A673 (cell line): Measurements from ENCODE around the gene RBFOX1. TPM values are rescaled to one million over a fixed set of nuclear protein-coding genes. Genes with fewer than 3 reads are reported as not detected.

Experiments used
- BruUV-seq: library from RNA; stranded (reverse); fragments of 400-500 nt; replicated peaks from 2 replicates; lab custom pipeline; 2021; lab: Mats Ljungman, UMichigan
- CTCF ChIA-PET: fragments of 300-600 bp; sonication (Branson Sonifier 250); formaldehyde crosslinking; loops from one replicate; lab custom pipeline; 2022; ENCODE audit warnings: antibody characterized with exemption; lab: Charles Lee
- POLR2A ChIA-PET: fragments of 300-600 bp; sonication (Branson Sonifier 250); formaldehyde crosslinking; loops from one replicate; lab custom pipeline; 2022; ENCODE audit warnings: antibody characterized with exemption; ENCODE audit not compliant: low non-redundant PET; lab: Charles Lee
- DNase-seq: peaks from one replicate; pipeline ENCODE4 v3.0.0-alpha.2; 2015; ENCODE audit warnings: low spot score
- H3K27ac ChIP-seq: fragments of 200-600 bp; sonication (generic); 2 replicates; pipeline ENCODE4 v1.5.1; 2016; ENCODE audit warnings: mixed run types, low read depth, mild to moderate bottlenecking, mixed read lengths, antibody characterized with exemption, low read length; ENCODE audit not compliant: poor library complexity, severe bottlenecking
- H3K27me3 ChIP-seq: fragments of 200-600 bp; sonication (generic); replicated peaks from 2 replicates; pipeline ENCODE4 v1.6.1; 2017; ENCODE audit warnings: mixed run types, low read depth, mild to moderate bottlenecking, mixed read lengths, antibody characterized with exemption, low read length; ENCODE audit not compliant: insufficient read depth, poor library complexity
- H3K36me3 ChIP-seq: fragments of 200-600 bp; sonication (generic); 2 replicates; pipeline ENCODE4 v1.6.1; 2016; ENCODE audit warnings: mixed run types, mild to moderate bottlenecking, mixed read lengths, antibody characterized with exemption, low read length; ENCODE audit not compliant: insufficient read depth, poor library complexity, severe bottlenecking
- H3K4me1 ChIP-seq: fragments of 200-600 bp; sonication (generic); 2 replicates; pipeline ENCODE4 v1.6.1; 2017; ENCODE audit warnings: mixed run types, mild to moderate bottlenecking, mixed read lengths, antibody characterized with exemption, low read length; ENCODE audit not compliant: insufficient read depth, poor library complexity, severe bottlenecking
- H3K4me3 ChIP-seq: fragments of 200-600 bp; sonication (generic); 2 replicates; pipeline ENCODE4 v1.5.1; 2016; ENCODE audit warnings: low read depth, mixed run types, mild to moderate bottlenecking, mixed read lengths, low read length; ENCODE audit not compliant: poor library complexity, severe bottlenecking
- H3K9me3 ChIP-seq: fragments of 200-600 bp; sonication (generic); 2 replicates; pipeline ENCODE4 v1.6.1; 2016; ENCODE audit warnings: mixed run types, low read depth, mild to moderate bottlenecking, mixed read lengths, antibody characterized with exemption, low read length; ENCODE audit not compliant: poor library complexity, severe bottlenecking
- EZH2 ChIP-seq: fragments of 200-600 bp; sonication (generic); IDR thresholded peaks from 2 replicates; pipeline ENCODE4 v1.6.1; 2017; ENCODE audit warnings: borderline replicate concordance, low read depth, mild to moderate bottlenecking, mixed read lengths, antibody characterized with exemption, low read length; ENCODE audit not compliant: poor library complexity, severe bottlenecking
- intact Hi-C: fragments of 100-400 bp; cut with micrococcal nuclease; formaldehyde crosslinking; loops from one replicate; pipeline ENCODE4 v1.10.0; 2022; ENCODE audit not compliant: unreplicated experiment
- total RNA-seq: library from RNA; stranded (reverse); gene quantifications from 2 replicates; pipeline ENCODE4 v1.2.3, GENCODE V29; 2021
- TF ChIP-seq, protein P1 (sequence below): fragments of 300-800, 200-600 bp; sonication (generic); conservative IDR thresholded peaks from 2 replicates; pipeline ENCODE4 v1.5.1; 2017; ENCODE audit warnings: low read depth, mild to moderate bottlenecking, antibody characterized with exemption, low read length, moderate library complexity, mixed read lengths

RBFOX1 gene
- total RNA-seq, 1 experiment from 2014 or later = 1.8 TPM

DNA sequence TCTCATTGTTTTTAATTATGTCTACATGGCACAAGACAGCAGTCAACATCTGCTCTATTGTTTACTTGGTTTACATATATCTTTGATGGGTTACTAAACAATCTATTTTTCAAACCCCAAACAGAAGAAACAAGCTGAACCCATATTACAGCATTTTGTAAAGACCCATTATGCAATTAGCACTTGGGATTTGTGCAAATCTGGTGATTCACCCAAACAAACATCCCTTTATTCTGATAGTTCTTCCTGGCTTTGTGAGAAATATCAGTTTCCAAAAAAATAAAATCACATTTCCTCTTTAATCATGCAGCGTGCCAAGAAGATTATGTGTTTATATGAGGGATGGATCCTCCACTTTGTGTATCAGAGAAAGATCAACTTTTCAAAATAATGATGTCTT is 16.8 kb upstream of the RBFOX1 start:
- H3K4me1 ChIP-seq = no peaks in the 10 kb centered on the region
- no TSS peak for BruUV-seq

DNA sequence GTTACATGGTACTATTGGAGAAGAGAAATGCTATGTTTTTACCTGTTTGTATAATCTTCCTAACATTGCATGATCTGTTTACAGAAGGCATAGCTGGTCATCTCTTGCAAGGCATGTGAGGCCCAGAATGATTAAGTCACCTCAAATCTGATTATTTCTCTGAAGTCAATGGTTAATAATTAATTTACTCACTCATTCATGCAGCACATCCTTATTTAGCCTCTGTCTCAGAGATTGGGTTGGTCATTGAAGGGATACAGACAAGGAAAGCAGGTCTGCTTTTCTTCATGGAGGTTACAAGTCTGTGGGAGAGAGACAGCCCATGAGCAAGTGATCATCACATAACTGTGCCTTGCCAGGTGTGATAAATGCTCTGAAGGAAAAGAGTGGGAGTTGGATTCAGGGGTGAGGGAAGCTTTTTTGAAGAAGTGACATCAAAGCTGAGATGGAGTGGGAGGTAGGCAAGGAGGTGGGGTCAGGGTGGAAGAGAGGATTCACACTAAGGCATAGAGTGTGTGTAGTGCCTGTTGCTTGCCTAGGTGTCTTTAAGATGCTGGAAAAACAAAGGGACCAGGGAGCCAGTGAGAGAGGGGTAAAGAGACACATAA is 16.3 kb upstream of the RBFOX1 start:
- BruUV-seq = no TSS peak
- H3K4me1 ChIP-seq = no peaks in the 10 kb centered on the region
- no peak overlapping the region for H3K4me3 ChIP-seq
- no peak for TF ChIP-seq EZH2
- TF ChIP-seq, protein P1, sequence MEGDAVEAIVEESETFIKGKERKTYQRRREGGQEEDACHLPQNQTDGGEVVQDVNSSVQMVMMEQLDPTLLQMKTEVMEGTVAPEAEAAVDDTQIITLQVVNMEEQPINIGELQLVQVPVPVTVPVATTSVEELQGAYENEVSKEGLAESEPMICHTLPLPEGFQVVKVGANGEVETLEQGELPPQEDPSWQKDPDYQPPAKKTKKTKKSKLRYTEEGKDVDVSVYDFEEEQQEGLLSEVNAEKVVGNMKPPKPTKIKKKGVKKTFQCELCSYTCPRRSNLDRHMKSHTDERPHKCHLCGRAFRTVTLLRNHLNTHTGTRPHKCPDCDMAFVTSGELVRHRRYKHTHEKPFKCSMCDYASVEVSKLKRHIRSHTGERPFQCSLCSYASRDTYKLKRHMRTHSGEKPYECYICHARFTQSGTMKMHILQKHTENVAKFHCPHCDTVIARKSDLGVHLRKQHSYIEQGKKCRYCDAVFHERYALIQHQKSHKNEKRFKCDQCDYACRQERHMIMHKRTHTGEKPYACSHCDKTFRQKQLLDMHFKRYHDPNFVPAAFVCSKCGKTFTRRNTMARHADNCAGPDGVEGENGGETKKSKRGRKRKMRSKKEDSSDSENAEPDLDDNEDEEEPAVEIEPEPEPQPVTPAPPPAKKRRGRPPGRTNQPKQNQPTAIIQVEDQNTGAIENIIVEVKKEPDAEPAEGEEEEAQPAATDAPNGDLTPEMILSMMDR = no peak
- no peaks in the 10 kb centered on the region for H3K9me3 ChIP-seq
- no peak for DNase-seq
- intact Hi-C loops = no loop called here
- peaks cover 11% of the 10 kb centered on the region for H3K27me3 ChIP-seq
- no peak overlapping the region for H3K27ac ChIP-seq
- H3K36me3 ChIP-seq = no peaks in the 10 kb centered on the region
- POLR2A ChIA-PET = no interaction called here
- CTCF ChIA-PET = no interaction called here

More for the DNA sequence above, 16.8 kb upstream of the RBFOX1 start:
- Histone ChIP-seq H3K27ac (no peak overlapping the region), H3K4me3 (no peak overlapping the region), H3K36me3 (no peaks in the 10 kb centered on the region), H3K9me3 (no peaks in the 10 kb centered on the region), H3K27me3 (peaks cover 11% of the 10 kb centered on the region)
- POLR2A ChIA-PET = no interaction called here
- CTCF ChIA-PET = no interaction called here
- DNase-seq = no peak
- no peak for TF ChIP-seq EZH2
- TF ChIP-seq, protein P1 = no peak
- intact Hi-C loops = no loop called here

DNA sequence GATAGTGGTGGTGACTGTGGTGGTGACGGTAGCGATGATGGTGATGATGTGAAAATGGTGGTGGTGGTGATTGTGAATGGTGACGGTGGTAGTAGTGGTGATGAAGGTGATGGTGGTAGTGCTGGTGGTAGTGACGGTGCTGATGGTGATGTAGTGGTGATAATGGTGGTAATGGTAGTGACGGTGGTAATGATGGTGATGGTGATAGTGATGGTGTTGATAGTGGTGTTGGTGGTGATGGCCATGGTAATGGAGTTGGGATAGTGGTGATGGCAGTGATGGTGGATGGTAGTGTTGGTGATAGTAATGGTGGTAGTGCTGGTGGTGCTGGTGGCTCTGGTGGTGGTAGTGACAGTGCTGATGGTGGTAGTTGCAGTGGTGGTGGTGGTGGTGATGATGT is 14.7 kb upstream of the RBFOX1 start:
- BruUV-seq = no TSS peak
- no peak overlapping the region for H3K27ac ChIP-seq
- no peaks in the 10 kb centered on the region for H3K36me3 ChIP-seq
- DNase-seq = no peak
- H3K4me3 ChIP-seq = no peak overlapping the region
- TF ChIP-seq, protein P1 = no peak
- TF ChIP-seq EZH2 = no peak
- ChIA-PET CTCF (no interaction called here), POLR2A (no interaction called here)
- no peaks in the 10 kb centered on the region for H3K4me1 ChIP-seq
- intact Hi-C loops = no loop called here
- peaks cover 11% of the 10 kb centered on the region for H3K27me3 ChIP-seq
- no peaks in the 10 kb centered on the region for H3K9me3 ChIP-seq
